ENCODE measurements around the gene GNB1L. TPM values are rescaled to one million over a fixed set of nuclear protein-coding genes. Genes with fewer than 3 reads are reported as not detected.

GNB1L gene
- total RNA-seq, 4 donors from 2014 or later = 4.3 to 7.6 (median 6.1) TPM

- ATAC-seq (ENCODE audit: low FRiP score) (no peak), DNase-seq (ENCODE audit: low spot score) (no peak)
- TF ChIP-seq, protein P1, sequence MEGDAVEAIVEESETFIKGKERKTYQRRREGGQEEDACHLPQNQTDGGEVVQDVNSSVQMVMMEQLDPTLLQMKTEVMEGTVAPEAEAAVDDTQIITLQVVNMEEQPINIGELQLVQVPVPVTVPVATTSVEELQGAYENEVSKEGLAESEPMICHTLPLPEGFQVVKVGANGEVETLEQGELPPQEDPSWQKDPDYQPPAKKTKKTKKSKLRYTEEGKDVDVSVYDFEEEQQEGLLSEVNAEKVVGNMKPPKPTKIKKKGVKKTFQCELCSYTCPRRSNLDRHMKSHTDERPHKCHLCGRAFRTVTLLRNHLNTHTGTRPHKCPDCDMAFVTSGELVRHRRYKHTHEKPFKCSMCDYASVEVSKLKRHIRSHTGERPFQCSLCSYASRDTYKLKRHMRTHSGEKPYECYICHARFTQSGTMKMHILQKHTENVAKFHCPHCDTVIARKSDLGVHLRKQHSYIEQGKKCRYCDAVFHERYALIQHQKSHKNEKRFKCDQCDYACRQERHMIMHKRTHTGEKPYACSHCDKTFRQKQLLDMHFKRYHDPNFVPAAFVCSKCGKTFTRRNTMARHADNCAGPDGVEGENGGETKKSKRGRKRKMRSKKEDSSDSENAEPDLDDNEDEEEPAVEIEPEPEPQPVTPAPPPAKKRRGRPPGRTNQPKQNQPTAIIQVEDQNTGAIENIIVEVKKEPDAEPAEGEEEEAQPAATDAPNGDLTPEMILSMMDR (IDR thresholded peaks at IDR 0.05) = no peak
Measured at GRCh38 chr22:19857382-19857781, 2.7 kb upstream of the GNB1L start.

GRCh38 chr22:19855504-19856409, 1.1 kb upstream of the GNB1L start:
- DNase-seq (ENCODE audit: low spot score) (no peak), ATAC-seq (ENCODE audit: low FRiP score) (peak; percentile 42)
- TF ChIP-seq, protein P1 (IDR thresholded peaks at IDR 0.05) = no peak

- ATAC-seq (ENCODE audit: low FRiP score) = peak; percentile 1
Measured at GRCh38 chr22:19853879-19854777, 546 bp downstream of the GNB1L start.

DNA sequence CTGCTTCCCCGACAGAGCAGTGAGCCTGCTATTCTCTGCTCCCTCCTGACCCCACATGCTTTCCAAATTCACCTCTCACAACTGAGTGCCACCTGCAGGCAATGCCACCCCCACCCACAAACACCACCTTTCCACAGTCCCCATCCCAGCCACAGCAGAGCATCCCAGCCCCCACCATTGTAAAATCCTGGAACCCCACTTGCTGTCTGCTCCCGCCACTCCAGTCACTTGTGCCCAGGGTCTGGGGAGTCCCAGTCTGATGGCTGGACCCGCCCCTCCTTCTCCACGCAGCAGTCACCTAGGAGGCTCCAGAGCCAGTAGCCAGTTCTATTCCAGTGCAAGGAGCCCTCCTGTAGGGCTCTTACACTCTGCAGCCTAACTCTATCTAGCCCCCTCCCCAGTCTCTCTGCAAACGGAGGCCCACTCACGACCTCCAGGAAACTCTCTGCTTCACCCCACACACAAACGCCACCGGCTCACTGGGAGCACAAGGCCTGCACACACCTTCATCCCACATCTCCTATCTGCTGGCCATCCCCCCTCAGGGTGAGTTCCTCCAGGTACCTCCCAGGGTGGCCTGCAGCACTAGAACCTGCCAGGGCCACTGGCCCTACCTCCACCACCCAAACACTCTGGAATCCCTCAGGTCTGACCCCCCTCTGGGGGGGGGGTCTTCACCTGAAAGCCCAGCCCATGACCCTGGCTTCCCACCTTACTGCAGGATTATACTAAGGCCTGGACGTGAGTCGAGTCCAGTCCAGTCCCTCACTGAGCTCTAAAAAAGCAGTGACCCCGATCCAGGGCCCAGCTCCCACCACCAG, 1.4 kb downstream of the GNB1L start:
- TF ChIP-seq, protein P1 (IDR thresholded peaks at IDR 0.05) = no peak
- no peak for ATAC-seq (ENCODE audit: low FRiP score)
- DNase-seq (ENCODE audit: low spot score) = no peak

More at GRCh38 chr22:19853879-19854777, 546 bp downstream of the GNB1L start:
- TF ChIP-seq, protein P1 (IDR thresholded peaks at IDR 0.05) = no peak
- DNase-seq (ENCODE audit: low spot score) = no peak

- TF ChIP-seq, protein P1 (IDR thresholded peaks at IDR 0.05) = no peak
- ATAC-seq (ENCODE audit: low FRiP score) = no peak
- DNase-seq (ENCODE audit: low spot score) = no peak
Measured at GRCh38 chr22:19852177-19852781, 2.4 kb downstream of the GNB1L start.
